GM12801 (cell line): ENCODE data around the gene KCNMB2.

Experiments used
- TF ChIP-seq, protein P1 (sequence below): IDR thresholded peaks from one replicate; pipeline ENCODE4 v1.5.1; 2011; ENCODE audit warnings: control low read depth; ENCODE audit not compliant: insufficient read length; ENCODE audit errors: extremely low read depth

KCNMB2 gene

GRCh38 chr3:178767581-178767980, 231.3 kb downstream of the KCNMB2 start:
- TF ChIP-seq, protein P1, sequence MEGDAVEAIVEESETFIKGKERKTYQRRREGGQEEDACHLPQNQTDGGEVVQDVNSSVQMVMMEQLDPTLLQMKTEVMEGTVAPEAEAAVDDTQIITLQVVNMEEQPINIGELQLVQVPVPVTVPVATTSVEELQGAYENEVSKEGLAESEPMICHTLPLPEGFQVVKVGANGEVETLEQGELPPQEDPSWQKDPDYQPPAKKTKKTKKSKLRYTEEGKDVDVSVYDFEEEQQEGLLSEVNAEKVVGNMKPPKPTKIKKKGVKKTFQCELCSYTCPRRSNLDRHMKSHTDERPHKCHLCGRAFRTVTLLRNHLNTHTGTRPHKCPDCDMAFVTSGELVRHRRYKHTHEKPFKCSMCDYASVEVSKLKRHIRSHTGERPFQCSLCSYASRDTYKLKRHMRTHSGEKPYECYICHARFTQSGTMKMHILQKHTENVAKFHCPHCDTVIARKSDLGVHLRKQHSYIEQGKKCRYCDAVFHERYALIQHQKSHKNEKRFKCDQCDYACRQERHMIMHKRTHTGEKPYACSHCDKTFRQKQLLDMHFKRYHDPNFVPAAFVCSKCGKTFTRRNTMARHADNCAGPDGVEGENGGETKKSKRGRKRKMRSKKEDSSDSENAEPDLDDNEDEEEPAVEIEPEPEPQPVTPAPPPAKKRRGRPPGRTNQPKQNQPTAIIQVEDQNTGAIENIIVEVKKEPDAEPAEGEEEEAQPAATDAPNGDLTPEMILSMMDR, result no peak

DNA sequence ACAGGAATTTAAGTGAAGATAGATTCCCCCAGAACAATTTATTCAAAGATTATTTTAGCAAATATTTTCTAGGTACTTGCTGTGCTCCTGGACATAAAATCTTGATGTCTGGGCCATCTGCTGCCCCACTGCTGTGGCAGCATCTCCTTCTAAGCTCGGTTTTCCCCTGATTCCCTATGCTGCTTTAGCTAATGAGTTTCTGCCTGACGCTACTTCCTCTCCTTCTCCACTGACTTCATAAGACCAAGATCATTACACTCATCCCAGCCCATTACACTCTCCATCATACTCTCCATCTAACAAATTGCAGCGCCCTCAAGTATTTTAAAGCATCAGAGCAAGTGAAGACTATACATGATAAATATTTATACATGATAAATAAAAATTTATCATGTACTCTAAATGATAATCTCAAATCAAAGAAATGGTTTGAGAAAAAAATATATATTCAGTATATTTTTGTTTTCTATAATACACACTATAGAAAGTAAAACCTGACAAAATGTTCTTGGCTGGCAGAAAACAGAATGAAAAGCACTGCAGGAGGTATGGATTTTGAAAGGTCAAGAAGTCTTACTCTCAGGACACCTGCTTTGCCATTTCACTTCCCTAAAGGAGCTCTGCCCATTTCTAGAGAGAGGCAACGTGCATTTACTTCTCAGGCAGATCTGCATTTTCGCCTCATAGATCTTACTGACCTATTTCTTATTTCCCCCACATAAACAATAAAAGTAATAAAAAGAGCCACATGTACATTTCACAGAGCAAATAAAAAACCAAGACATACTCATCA, 232.0 kb downstream of the KCNMB2 start:
- TF ChIP-seq, protein P1, result no peak

DNA sequence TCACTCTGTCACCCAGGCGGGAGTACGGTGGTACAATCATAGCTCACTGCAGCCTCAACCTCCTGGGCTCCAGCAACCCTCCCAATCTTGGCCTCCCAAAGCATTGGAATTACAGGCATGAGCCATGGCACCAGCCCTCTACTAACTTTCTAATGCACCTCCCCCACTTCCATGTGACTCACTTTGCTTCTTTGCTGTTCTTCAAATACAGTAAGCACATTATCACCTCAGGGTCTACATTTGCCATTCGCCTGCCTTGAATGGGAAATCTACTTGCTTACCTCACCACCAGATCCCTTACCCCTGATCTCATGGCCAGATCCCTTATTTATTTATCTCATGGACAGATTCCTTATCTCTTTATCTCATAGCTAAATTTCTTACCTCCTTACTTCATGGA, 235.3 kb downstream of the KCNMB2 start:
- TF ChIP-seq, protein P1, result no peak

DNA sequence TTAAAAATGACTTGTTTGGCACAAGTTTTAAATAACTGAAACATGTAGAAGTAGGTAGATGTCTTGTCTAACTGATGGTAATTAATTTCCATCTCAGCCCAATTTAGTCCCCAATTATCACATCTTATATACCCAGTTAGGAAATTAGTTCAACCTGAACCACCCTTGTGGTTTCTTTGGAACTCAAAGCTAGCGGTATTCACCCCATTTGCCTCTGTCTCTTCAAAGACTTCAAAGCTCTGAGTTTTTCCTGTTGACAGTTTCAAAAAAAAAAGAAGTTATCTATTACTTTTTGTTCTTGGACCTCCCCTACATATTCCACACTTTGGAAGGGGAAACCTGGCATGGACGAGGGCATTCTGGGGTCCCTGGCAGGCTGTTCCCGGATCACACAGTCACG, 236.5 kb downstream of the KCNMB2 start:
- TF ChIP-seq, protein P1, result no peak

GRCh38 chr3:178773358-178773757, 237.1 kb downstream of the KCNMB2 start:
- TF ChIP-seq, protein P1, result no peak

DNA sequence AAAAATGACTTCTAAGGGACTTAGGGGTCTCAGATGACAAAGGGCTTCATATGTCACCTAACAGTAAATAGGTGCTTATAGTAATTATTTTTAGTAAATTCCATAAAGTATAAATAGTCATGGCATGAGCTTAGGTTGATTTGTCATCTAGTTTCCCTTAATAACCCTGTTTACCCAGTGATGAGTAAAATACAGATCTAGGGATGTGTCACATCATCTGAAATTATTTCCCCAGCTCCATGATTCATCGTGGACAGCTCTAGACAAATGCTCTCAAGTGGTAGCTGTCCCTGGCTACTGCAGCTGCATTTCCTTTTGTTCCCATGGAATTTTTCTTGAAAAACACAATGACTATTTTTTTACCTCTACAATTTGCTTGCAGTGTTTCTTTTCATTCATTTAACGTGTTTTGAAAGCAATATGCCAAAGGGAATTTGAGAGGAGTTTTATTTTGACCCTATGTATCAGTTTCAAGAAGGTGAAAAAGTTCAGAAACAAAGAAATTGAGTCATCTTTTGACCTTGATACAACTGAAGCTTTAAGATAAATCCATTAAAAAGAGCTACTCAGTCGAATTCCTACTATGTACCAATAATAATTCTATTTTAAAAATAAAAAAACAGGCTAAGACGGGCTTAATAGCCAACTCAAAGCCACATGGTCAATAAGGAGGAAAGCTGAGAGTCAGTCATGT, 241.6 kb downstream of the KCNMB2 start:
- TF ChIP-seq, protein P1, result no peak

- TF ChIP-seq, protein P1, result no peak
Measured at GRCh38 chr3:178778589-178778988, 242.4 kb downstream of the KCNMB2 start.
